GM12878 (cell line): ENCODE results near the gene ZNF474. TPM values are rescaled to one million over a fixed set of nuclear protein-coding genes. Genes with fewer than 3 reads are reported as not detected.

Source experiments
- ATAC-seq: fragments of 200-7000 bp; cut with Tn5 transposase; 3 replicates; pipeline ENCODE4 v1.9.1; 2020; ENCODE audit warnings: mild to moderate bottlenecking, moderate library complexity
- BruUV-seq: library from RNA; stranded (reverse); fragments of 400-500 nt; replicated peaks from 2 replicates; lab custom pipeline; 2021; lab: Mats Ljungman, UMichigan
- CTCF ChIA-PET: fragments of 300-600 bp; sonication (Branson Sonifier 250); formaldehyde crosslinking; extraction: SDS; loops from one replicate; lab custom pipeline; 2021; ENCODE audit warnings: inconsistent platforms; lab: Yijun Ruan, JAX
- POLR2A ChIA-PET: fragments of 350-600 bp; formaldehyde crosslinking; extraction: SDS; loops from one replicate; lab custom pipeline; 2021; ENCODE audit warnings: inconsistent platforms; lab: Charles Lee
- RAD21 ChIA-PET: fragments of 300-600 bp; sonication (Branson Sonifier 250); formaldehyde crosslinking; loops from one replicate; lab custom pipeline; 2023; ENCODE audit warnings: antibody characterized with exemption; ENCODE audit not compliant: unreplicated experiment; lab: Charles Lee
- SMC1A ChIA-PET: fragments of 300-600 bp; sonication (Branson Sonifier 250); formaldehyde crosslinking; loops from one replicate; lab custom pipeline; 2023; ENCODE audit not compliant: unreplicated experiment, uncharacterized antibody; lab: Charles Lee
- DNase-seq: peaks from one replicate; pipeline ENCODE4 v3.0.0-alpha.2; 2011; ENCODE audit warnings: low read depth, low spot score
- FAIRE-seq: peaks from 3 replicates; lab custom pipeline; 2011; peaks lifted over from hg19 to GRCh38; lab: Jason Lieb, UNC
- H2AFZ ChIP-seq: 2 replicates; pipeline ENCODE4 v1.6.0; 2011; ENCODE audit warnings: low read depth, low read length, control low read depth; ENCODE audit not compliant: control insufficient read depth
- H3K27ac ChIP-seq: 2 replicates; pipeline ENCODE4 v1.5.1; 2011; ENCODE audit warnings: control low read depth; ENCODE audit not compliant: control insufficient read depth, insufficient read depth
- H3K27me3 ChIP-seq, 2 experiments: replicated peaks in 1 of 2; 2 replicates each; pipeline versions ENCODE4 v1.6.0 to v1.6.1; 2011; ENCODE audit warnings: low read length in 1 of 2; ENCODE audit not compliant: control insufficient read depth in 2 of 2, insufficient read depth in 2 of 2
- H3K36me3 ChIP-seq, 2 experiments: 2 replicates each; pipeline ENCODE4 v1.5.1; 2011; ENCODE audit warnings: low read length in 1 of 2; ENCODE audit not compliant: control insufficient read depth in 2 of 2, insufficient read depth in 2 of 2
- H3K4me1 ChIP-seq: 2 replicates; pipeline ENCODE4 v1.6.1; 2011; ENCODE audit warnings: mild to moderate bottlenecking, low read length, moderate library complexity, mixed read lengths; ENCODE audit not compliant: control insufficient read depth, insufficient read depth
- H3K4me2 ChIP-seq: 2 replicates; pipeline ENCODE4 v1.6.0; 2011; ENCODE audit warnings: control low read depth; ENCODE audit not compliant: control insufficient read depth, insufficient read depth
- H3K4me3 ChIP-seq: fragments of 200-600 bp; sonication (generic); 2 replicates; pipeline ENCODE4 v1.5.1; 2016
- H3K79me2 ChIP-seq: 2 replicates; pipeline ENCODE4 v1.6.0; 2011; ENCODE audit warnings: low read length; ENCODE audit not compliant: control insufficient read depth, insufficient read depth
- H3K9ac ChIP-seq: 2 replicates; pipeline ENCODE4 v1.8.0; 2011; ENCODE audit warnings: low read length, control low read depth, mixed read lengths; ENCODE audit not compliant: control insufficient read depth, insufficient read depth
- H3K9me3 ChIP-seq: replicated peaks from 3 replicates; pipeline ENCODE4 v1.5.1; 2011; ENCODE audit warnings: mild to moderate bottlenecking, low read length; ENCODE audit not compliant: control insufficient read depth, insufficient read depth
- H4K20me1 ChIP-seq: 2 replicates; pipeline ENCODE4 v1.6.0; 2011; ENCODE audit not compliant: control insufficient read depth, insufficient read depth
- BACH1 ChIP-seq: fragments of 450-650 bp; IDR thresholded peaks from 2 replicates; pipeline ENCODE4 v1.6.1; 2017; ENCODE audit warnings: mild to moderate bottlenecking, borderline replicate concordance
- CTCF ChIP-seq, 3 experiments: IDR thresholded peaks in 2 of 3; conservative IDR thresholded peaks in 1 of 3; 2 replicates each; pipeline ENCODE4 v1.5.1; 2011; ENCODE audit warnings: low read depth in 3 of 3, low read length in 3 of 3, mild to moderate bottlenecking in 3 of 3, control low read depth in 2 of 3, moderate library complexity in 2 of 3, inconsistent platforms in 1 of 3, mixed read lengths in 1 of 3; ENCODE audit not compliant: control insufficient read depth in 2 of 3, insufficient read depth in 1 of 3; ENCODE audit errors: extremely low read depth in 1 of 3
- EZH2 ChIP-seq: IDR thresholded peaks from 2 replicates; pipeline ENCODE4 v1.6.1; 2012; ENCODE audit warnings: low read depth, mild to moderate bottlenecking, control low read depth, inconsistent platforms, low read length, borderline replicate concordance; ENCODE audit not compliant: control insufficient read depth
- JUND ChIP-seq: IDR thresholded peaks from 2 replicates; pipeline ENCODE4 v1.6.1; 2012; ENCODE audit warnings: low read depth, mild to moderate bottlenecking, low read length, improper control_type of control experiment, moderate library complexity
- KAT2A ChIP-seq: conservative IDR thresholded peaks from 2 replicates; pipeline ENCODE4 v1.6.1; 2011; ENCODE audit warnings: low read depth, low read length; ENCODE audit not compliant: control insufficient read depth
- MEF2A ChIP-seq: IDR thresholded peaks from 2 replicates; pipeline ENCODE4 v1.6.1; 2011; ENCODE audit warnings: low read depth, mild to moderate bottlenecking, low read length, moderate library complexity; ENCODE audit not compliant: insufficient read depth
- SKIL ChIP-seq: fragments of 450-650 bp; IDR thresholded peaks from 2 replicates; pipeline ENCODE4 v1.6.1; 2017; ENCODE audit warnings: mild to moderate bottlenecking, low read depth, inconsistent platforms; ENCODE audit not compliant: poor library complexity, severe bottlenecking
- WGBS: methylation state at CpG from one replicate; pipeline ENCODE4 v1.1.6; 2016; ENCODE audit warnings: low lambda C conversion rate; ENCODE audit not compliant: insufficient replicate concordance, insufficient coverage; ENCODE audit errors: missing lambda C conversion rate; 5-methylcytosine and 5-hydroxymethylcytosine counted together
- in situ Hi-C: fragments of 300-500 bp; cut with MboI; formaldehyde crosslinking; loops from 9 replicates; pipeline ENCODE4 v1.14.3; 2018; ENCODE audit warnings: mixed read lengths
- intact Hi-C: fragments of 100-400 bp; cut with micrococcal nuclease; formaldehyde crosslinking; loops from one replicate; pipeline ENCODE4 v1.14.2; 2022; ENCODE audit not compliant: unreplicated experiment
- polyA plus RNA-seq, 11 experiments: library from polyadenylated mRNA; depleted of rRNA in 4 of 11; unstranded in 6 of 11; stranded (reverse) in 5 of 11; fragments of >200 nt; fragmentation: Nextera tagmentation in 4 of 11; fragmentation: Illumina TruSeq in 1 of 11; extraction: Ambion mirVana in 4 of 11; extraction: Trizol in 1 of 11; gene quantifications; 1 replicate in 1 of 11; 2 replicates in 10 of 11; pipeline versions ENCODE4 v1.2.1 to v1.2.3, GENCODE V29; 2011 to 2016; ENCODE audit warnings: inconsistent platforms in 2 of 11, missing spikeins in 2 of 11, low read depth in 1 of 11
- total RNA-seq, 4 experiments: library from RNA; depleted of rRNA in 3 of 4; stranded (reverse); fragments of >200 nt in 3 of 4; fragmentation: Illumina TruSeq in 1 of 4; extraction: Trizol in 1 of 4; gene quantifications; 2 replicates each; pipeline versions ENCODE4 v1.2.1 to v1.2.3, GENCODE V29; 2013 to 2021
- TF ChIP-seq, protein P1 (sequence below): IDR thresholded peaks from 2 replicates; pipeline ENCODE4 v1.6.1; 2012; ENCODE audit warnings: low read depth, low read length, improper control_type of control experiment
- TF ChIP-seq, protein P2 (sequence below): fragments of 450-650 bp; IDR thresholded peaks from 2 replicates; pipeline ENCODE4 v1.6.1; 2017; ENCODE audit warnings: mild to moderate bottlenecking, moderate library complexity
- TF ChIP-seq, protein P3 (sequence below): fragments of 450-650 bp; formaldehyde crosslinking; IDR thresholded peaks from 2 replicates; pipeline ENCODE4 v1.5.0; 2022; ENCODE audit warnings: mild to moderate bottlenecking, missing genetic modification characterization

Gene ZNF474
- total and polyA plus RNA-seq, 10 of the 15 experiments (the other 5 are each of a cell fraction or from before 2014, with no cell fraction given) = 0.06 to 0.97 (median 0.13) TPM; not detected in 3

DNA sequence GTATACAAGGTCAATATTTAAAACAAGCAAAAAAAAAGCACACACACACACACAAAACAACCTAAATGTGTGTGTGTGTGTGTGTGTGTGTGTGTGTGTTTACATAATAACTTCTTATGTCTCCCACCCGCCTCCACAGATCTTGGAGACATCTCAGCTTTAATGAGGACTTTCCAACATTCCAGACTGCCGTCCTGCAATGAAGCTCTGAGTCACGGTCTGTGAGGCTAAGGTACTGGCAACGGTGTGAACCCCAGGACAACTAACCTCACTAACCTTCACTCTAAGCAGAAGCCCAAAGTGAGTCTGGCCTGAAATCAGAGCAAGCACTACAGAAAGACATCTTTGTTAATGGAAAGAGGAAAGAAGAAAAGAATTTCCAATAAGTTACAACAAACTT, 22.3 kb downstream of the ZNF474 start:
- Histone ChIP-seq H3K4me2 (no peak overlapping the region), H3K27ac (no peak overlapping the region), H3K27me3 (no peaks in the 10 kb centered on the region), H3K4me3 (no peak overlapping the region), H2AFZ (no peak overlapping the region), H3K9ac (no peak overlapping the region), H3K36me3 (no peaks in the 10 kb centered on the region), H4K20me1 (no peaks in the 10 kb centered on the region), H3K9me3 (no peaks in the 10 kb centered on the region), H3K79me2 (no peaks in the 10 kb centered on the region), H3K4me1 (no peaks in the 10 kb centered on the region)
- BruUV-seq = no TSS peak
- RAD21 ChIA-PET = no interaction called here
- FAIRE-seq (no peak), DNase-seq (no peak), ATAC-seq (no peak)
- WGBS = 13% methylated on average over 4 of the region's 4 CpGs
- POLR2A ChIA-PET = no interaction called here
- intact Hi-C loops = no loop called here
- CTCF ChIA-PET = no interaction called here
- in situ Hi-C loops = no loop called here
- SMC1A ChIA-PET = no interaction called here
- TF ChIP-seq SKIL (no peak), MEF2A (no peak), KAT2A (no peak), EZH2 (no peak), BACH1 (no peak), JUND (no peak), CTCF (IDR thresholded peaks at IDR 0.05 in 2 of 3, conservative IDR thresholded peaks at IDR 0.05 in 1 of 3; ENCODE audit: control insufficient read depth in 2 of 3, extremely low read depth in 1 of 3, insufficient read depth in 1 of 3, low read depth in 3 of 3, low read length in 3 of 3) (no peak)
- TF ChIP-seq, protein P1, sequence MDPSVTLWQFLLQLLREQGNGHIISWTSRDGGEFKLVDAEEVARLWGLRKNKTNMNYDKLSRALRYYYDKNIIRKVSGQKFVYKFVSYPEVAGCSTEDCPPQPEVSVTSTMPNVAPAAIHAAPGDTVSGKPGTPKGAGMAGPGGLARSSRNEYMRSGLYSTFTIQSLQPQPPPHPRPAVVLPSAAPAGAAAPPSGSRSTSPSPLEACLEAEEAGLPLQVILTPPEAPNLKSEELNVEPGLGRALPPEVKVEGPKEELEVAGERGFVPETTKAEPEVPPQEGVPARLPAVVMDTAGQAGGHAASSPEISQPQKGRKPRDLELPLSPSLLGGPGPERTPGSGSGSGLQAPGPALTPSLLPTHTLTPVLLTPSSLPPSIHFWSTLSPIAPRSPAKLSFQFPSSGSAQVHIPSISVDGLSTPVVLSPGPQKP = no peak
- TF ChIP-seq, protein P2, sequence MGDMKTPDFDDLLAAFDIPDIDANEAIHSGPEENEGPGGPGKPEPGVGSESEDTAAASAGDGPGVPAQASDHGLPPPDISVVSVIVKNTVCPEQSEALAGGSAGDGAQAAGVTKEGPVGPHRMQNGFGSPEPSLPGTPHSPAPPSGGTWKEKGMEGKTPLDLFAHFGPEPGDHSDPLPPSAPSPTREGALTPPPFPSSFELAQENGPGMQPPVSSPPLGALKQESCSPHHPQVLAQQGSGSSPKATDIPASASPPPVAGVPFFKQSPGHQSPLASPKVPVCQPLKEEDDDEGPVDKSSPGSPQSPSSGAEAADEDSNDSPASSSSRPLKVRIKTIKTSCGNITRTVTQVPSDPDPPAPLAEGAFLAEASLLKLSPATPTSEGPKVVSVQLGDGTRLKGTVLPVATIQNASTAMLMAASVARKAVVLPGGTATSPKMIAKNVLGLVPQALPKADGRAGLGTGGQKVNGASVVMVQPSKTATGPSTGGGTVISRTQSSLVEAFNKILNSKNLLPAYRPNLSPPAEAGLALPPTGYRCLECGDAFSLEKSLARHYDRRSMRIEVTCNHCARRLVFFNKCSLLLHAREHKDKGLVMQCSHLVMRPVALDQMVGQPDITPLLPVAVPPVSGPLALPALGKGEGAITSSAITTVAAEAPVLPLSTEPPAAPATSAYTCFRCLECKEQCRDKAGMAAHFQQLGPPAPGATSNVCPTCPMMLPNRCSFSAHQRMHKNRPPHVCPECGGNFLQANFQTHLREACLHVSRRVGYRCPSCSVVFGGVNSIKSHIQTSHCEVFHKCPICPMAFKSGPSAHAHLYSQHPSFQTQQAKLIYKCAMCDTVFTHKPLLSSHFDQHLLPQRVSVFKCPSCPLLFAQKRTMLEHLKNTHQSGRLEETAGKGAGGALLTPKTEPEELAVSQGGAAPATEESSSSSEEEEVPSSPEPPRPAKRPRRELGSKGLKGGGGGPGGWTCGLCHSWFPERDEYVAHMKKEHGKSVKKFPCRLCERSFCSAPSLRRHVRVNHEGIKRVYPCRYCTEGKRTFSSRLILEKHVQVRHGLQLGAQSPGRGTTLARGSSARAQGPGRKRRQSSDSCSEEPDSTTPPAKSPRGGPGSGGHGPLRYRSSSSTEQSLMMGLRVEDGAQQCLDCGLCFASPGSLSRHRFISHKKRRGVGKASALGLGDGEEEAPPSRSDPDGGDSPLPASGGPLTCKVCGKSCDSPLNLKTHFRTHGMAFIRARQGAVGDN = no peak
- TF ChIP-seq, protein P3, sequence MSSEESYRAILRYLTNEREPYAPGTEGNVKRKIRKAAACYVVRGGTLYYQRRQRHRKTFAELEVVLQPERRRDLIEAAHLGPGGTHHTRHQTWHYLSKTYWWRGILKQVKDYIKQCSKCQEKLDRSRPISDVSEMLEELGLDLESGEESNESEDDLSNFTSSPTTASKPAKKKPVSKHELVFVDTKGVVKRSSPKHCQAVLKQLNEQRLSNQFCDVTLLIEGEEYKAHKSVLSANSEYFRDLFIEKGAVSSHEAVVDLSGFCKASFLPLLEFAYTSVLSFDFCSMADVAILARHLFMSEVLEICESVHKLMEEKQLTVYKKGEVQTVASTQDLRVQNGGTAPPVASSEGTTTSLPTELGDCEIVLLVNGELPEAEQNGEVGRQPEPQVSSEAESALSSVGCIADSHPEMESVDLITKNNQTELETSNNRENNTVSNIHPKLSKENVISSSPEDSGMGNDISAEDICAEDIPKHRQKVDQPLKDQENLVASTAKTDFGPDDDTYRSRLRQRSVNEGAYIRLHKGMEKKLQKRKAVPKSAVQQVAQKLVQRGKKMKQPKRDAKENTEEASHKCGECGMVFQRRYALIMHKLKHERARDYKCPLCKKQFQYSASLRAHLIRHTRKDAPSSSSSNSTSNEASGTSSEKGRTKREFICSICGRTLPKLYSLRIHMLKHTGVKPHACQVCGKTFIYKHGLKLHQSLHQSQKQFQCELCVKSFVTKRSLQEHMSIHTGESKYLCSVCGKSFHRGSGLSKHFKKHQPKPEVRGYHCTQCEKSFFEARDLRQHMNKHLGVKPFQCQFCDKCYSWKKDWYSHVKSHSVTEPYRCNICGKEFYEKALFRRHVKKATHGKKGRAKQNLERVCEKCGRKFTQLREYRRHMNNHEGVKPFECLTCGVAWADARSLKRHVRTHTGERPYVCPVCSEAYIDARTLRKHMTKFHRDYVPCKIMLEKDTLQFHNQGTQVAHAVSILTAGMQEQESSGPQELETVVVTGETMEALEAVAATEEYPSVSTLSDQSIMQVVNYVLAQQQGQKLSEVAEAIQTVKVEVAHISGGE (CRISPR knock-in tag) = no peak
